ENCODE measurements around the gene GNG5.

GRCh38 chr1:84502927-84503326 lies 3.5 kb downstream of the GNG5 start:
- no peak for TF ChIP-seq CTCF (conservative IDR thresholded peaks at IDR 0.05; ENCODE audit: low read length)
- TF ChIP-seq EZH2phosphoT487 (IDR thresholded peaks at IDR 0.05; ENCODE audit: borderline replicate concordance) = no peak
